Activated T-cell treated with anti-CD3 and anti-CD28 coated beads, Interleukin-2, amount 50 U/mL, for 24 hours (primary cell): ENCODE measurements around the gene STX2.
"Not testable (repeated sequence)": the region's sequence is repeated elsewhere in the genome, so short reads cannot be mapped to it uniquely, and the experiment has no call there.

Source experiments
- DNase-seq: peaks from one replicate; pipeline ENCODE4 v3.0.0-alpha.2; 2020
- H3K27ac Mint-ChIP-seq: 2 replicates; pipeline ENCODE4 v1.8.0; 2020; ENCODE audit warnings: mild to moderate bottlenecking, mixed read lengths
- H3K27me3 Mint-ChIP-seq: 2 replicates; pipeline ENCODE4 v1.8.0; 2020; ENCODE audit warnings: mixed read lengths
- H3K36me3 Mint-ChIP-seq: 2 replicates; pipeline ENCODE4 v1.8.0; 2020; ENCODE audit warnings: low read depth, mixed read lengths
- H3K4me1 Mint-ChIP-seq: 2 replicates; pipeline ENCODE4 v1.8.0; 2020; ENCODE audit warnings: low read depth, mixed read lengths
- H3K4me3 Mint-ChIP-seq: 2 replicates; pipeline ENCODE4 v1.8.0; 2020; ENCODE audit warnings: mild to moderate bottlenecking, moderate library complexity, mixed read lengths
- H3K9me3 Mint-ChIP-seq: 2 replicates; pipeline ENCODE4 v1.8.0; 2020; ENCODE audit warnings: mixed read lengths

Gene STX2

GRCh38 chr12:130783110-130783715, 55.8 kb downstream of the STX2 start:
- H3K9me3 Mint-ChIP-seq: peaks cover 10% of the 10 kb centered on the region
- no peak overlapping the region for H3K4me3 Mint-ChIP-seq
- peaks cover 3% of the 10 kb centered on the region for H3K27me3 Mint-ChIP-seq
- H3K27ac Mint-ChIP-seq: no peak overlapping the region
- H3K36me3 Mint-ChIP-seq: peaks cover 64% of the 10 kb centered on the region
- DNase-seq: no peak
- no peaks in the 10 kb centered on the region for H3K4me1 Mint-ChIP-seq

GRCh38 chr12:130782245-130782644, 56.8 kb downstream of the STX2 start:
- DNase-seq, H3K4me1 Mint-ChIP-seq, H3K4me3 Mint-ChIP-seq, H3K27ac Mint-ChIP-seq, H3K9me3 Mint-ChIP-seq: not testable (repeated sequence)
- peaks cover 11% of the 10 kb centered on the region for H3K27me3 Mint-ChIP-seq
- H3K36me3 Mint-ChIP-seq: peaks cover 55% of the 10 kb centered on the region

GRCh38 chr12:130780880-130781575, 58.0 kb downstream of the STX2 start:
- Mint-ChIP-seq H3K36me3 (peaks cover 44% of the 10 kb centered on the region), H3K4me1 (peaks cover 7% of the 10 kb centered on the region)
- DNase-seq: no peak

GRCh38 chr12:130780325-130780724, 58.7 kb downstream of the STX2 start:
- Mint-ChIP-seq H3K9me3 (peaks cover 7% of the 10 kb centered on the region), H3K27me3 (peaks cover 29% of the 10 kb centered on the region), H3K27ac (no peak overlapping the region), H3K36me3 (peaks cover 39% of the 10 kb centered on the region), H3K4me3 (no peak overlapping the region), H3K4me1 (peaks cover 14% of the 10 kb centered on the region)
- DNase-seq: no peak

More at GRCh38 chr12:130780880-130781575, 58.0 kb downstream of the STX2 start:
- Mint-ChIP-seq H3K4me3 (no peak overlapping the region), H3K9me3 (peaks cover 7% of the 10 kb centered on the region), H3K27ac (no peak overlapping the region), H3K27me3 (peaks cover 22% of the 10 kb centered on the region)

GRCh38 chr12:130778776-130779175, 60.3 kb downstream of the STX2 start:
- Mint-ChIP-seq H3K9me3 (no peaks in the 10 kb centered on the region), H3K27ac (no peak overlapping the region), H3K27me3 (peaks cover 40% of the 10 kb centered on the region), H3K36me3 (peaks cover 24% of the 10 kb centered on the region), H3K4me1 (peaks cover 14% of the 10 kb centered on the region), H3K4me3 (no peak overlapping the region)
- DNase-seq: no peak

- no peak overlapping the region for H3K27ac Mint-ChIP-seq
- peaks cover 12% of the 10 kb centered on the region for H3K36me3 Mint-ChIP-seq
- peaks cover 52% of the 10 kb centered on the region for H3K27me3 Mint-ChIP-seq
- H3K4me1 Mint-ChIP-seq: peaks cover 14% of the 10 kb centered on the region
- H3K9me3 Mint-ChIP-seq: no peaks in the 10 kb centered on the region
- H3K4me3 Mint-ChIP-seq: peak overlapping the region; percentile 69
- DNase-seq: no peak
Measured at GRCh38 chr12:130776857-130777339, 62.2 kb downstream of the STX2 start.

- H3K36me3 Mint-ChIP-seq: peaks cover 9% of the 10 kb centered on the region
- peak overlapping the region; percentile 69 for H3K4me3 Mint-ChIP-seq
- H3K27ac Mint-ChIP-seq: peak overlapping the region; percentile 29
- DNase-seq: peak; percentile 80
- H3K27me3 Mint-ChIP-seq: peaks cover 59% of the 10 kb centered on the region
- H3K4me1 Mint-ChIP-seq: peaks cover 14% of the 10 kb centered on the region
- no peaks in the 10 kb centered on the region for H3K9me3 Mint-ChIP-seq
Measured at GRCh38 chr12:130775953-130776856, 62.8 kb downstream of the STX2 start.

GRCh38 chr12:130770413-130771028, 68.5 kb downstream of the STX2 start:
- no peak overlapping the region for H3K4me3 Mint-ChIP-seq
- DNase-seq: no peak
- H3K36me3 Mint-ChIP-seq: no peaks in the 10 kb centered on the region
- peaks cover 47% of the 10 kb centered on the region for H3K27me3 Mint-ChIP-seq
- no peaks in the 10 kb centered on the region for H3K9me3 Mint-ChIP-seq
- no peak overlapping the region for H3K27ac Mint-ChIP-seq
- H3K4me1 Mint-ChIP-seq: peaks cover 2% of the 10 kb centered on the region

- peaks cover 27% of the 10 kb centered on the region for H3K27me3 Mint-ChIP-seq
- no peaks in the 10 kb centered on the region for H3K9me3 Mint-ChIP-seq
- H3K4me1 Mint-ChIP-seq: no peaks in the 10 kb centered on the region
- no peak for DNase-seq
- no peaks in the 10 kb centered on the region for H3K36me3 Mint-ChIP-seq
- no peak overlapping the region for H3K27ac Mint-ChIP-seq
- H3K4me3 Mint-ChIP-seq: no peak overlapping the region
Measured at GRCh38 chr12:130768120-130768519, 70.9 kb downstream of the STX2 start.

GRCh38 chr12:130766470-130766869, 72.6 kb downstream of the STX2 start:
- no peak overlapping the region for H3K27ac Mint-ChIP-seq
- no peaks in the 10 kb centered on the region for H3K36me3 Mint-ChIP-seq
- DNase-seq: no peak

GRCh38 chr12:130765186-130765659, 73.8 kb downstream of the STX2 start:
- H3K9me3 Mint-ChIP-seq: no peaks in the 10 kb centered on the region
- DNase-seq: no peak
- H3K4me1 Mint-ChIP-seq: peaks cover 7% of the 10 kb centered on the region
- H3K4me3 Mint-ChIP-seq: no peak overlapping the region
- H3K27ac Mint-ChIP-seq: no peak overlapping the region
- H3K27me3 Mint-ChIP-seq: peaks cover 35% of the 10 kb centered on the region
- no peaks in the 10 kb centered on the region for H3K36me3 Mint-ChIP-seq

More at GRCh38 chr12:130766470-130766869, 72.6 kb downstream of the STX2 start:
- Mint-ChIP-seq H3K27me3 (peaks cover 34% of the 10 kb centered on the region), H3K9me3 (no peaks in the 10 kb centered on the region), H3K4me3 (no peak overlapping the region), H3K4me1 (peaks cover 6% of the 10 kb centered on the region)

- no peak overlapping the region for H3K27ac Mint-ChIP-seq
- H3K36me3 Mint-ChIP-seq: no peaks in the 10 kb centered on the region
- H3K4me1 Mint-ChIP-seq: peaks cover 7% of the 10 kb centered on the region
- DNase-seq: no peak
- peaks cover 34% of the 10 kb centered on the region for H3K27me3 Mint-ChIP-seq
- no peaks in the 10 kb centered on the region for H3K9me3 Mint-ChIP-seq
- H3K4me3 Mint-ChIP-seq: no peak overlapping the region
Measured at GRCh38 chr12:130764475-130765185, 74.4 kb downstream of the STX2 start.

- Mint-ChIP-seq H3K9me3 (no peaks in the 10 kb centered on the region), H3K27me3 (peaks cover 34% of the 10 kb centered on the region), H3K27ac (no peak overlapping the region), H3K4me3 (no peak overlapping the region), H3K36me3 (no peaks in the 10 kb centered on the region), H3K4me1 (peaks cover 7% of the 10 kb centered on the region)
- no peak for DNase-seq
Measured at GRCh38 chr12:130764073-130764472, 75.0 kb downstream of the STX2 start.

- H3K27me3 Mint-ChIP-seq: peaks cover 27% of the 10 kb centered on the region
- no peak for DNase-seq
- no peak overlapping the region for H3K27ac Mint-ChIP-seq
- peaks cover 7% of the 10 kb centered on the region for H3K4me1 Mint-ChIP-seq
- H3K36me3 Mint-ChIP-seq: no peaks in the 10 kb centered on the region
- peak overlapping the region; percentile 56 for H3K4me3 Mint-ChIP-seq
- H3K9me3 Mint-ChIP-seq: no peaks in the 10 kb centered on the region
Measured at GRCh38 chr12:130762319-130762675, 76.8 kb downstream of the STX2 start.
